DMS153 (cell line): Measurements from ENCODE around the gene SMIM23.

Experiments used
- DNase-seq: peaks from one replicate; lab custom pipeline; 2025; lab: John Stamatoyannopoulos, UW

SMIM23 gene

DNA sequence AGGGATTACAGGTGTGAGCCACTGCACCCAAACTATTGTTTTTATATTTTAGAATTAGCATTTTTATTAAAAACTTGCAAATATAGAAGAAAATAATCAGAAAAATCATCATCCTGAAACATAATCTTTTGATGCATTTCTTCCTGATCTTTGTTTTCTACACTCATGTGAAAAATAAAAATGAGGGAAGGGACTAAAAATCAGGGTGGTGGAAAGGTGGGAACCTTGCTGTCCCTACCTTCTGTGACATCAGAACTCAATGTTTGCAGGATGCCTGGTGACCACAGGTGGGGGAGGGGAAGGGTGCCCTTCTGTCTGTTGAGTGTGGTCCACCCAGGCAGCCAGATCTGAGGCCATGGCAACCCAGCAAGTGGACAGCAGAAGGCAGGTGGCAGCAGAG, at the start of gene SMIM23:
TSS of gene SMIM23 (plus strand) at position 301 of the 400 bp plus-strand sequence. CDS start at position 356, 55 bp downstream.
- DNase-seq, result no peak

DNA sequence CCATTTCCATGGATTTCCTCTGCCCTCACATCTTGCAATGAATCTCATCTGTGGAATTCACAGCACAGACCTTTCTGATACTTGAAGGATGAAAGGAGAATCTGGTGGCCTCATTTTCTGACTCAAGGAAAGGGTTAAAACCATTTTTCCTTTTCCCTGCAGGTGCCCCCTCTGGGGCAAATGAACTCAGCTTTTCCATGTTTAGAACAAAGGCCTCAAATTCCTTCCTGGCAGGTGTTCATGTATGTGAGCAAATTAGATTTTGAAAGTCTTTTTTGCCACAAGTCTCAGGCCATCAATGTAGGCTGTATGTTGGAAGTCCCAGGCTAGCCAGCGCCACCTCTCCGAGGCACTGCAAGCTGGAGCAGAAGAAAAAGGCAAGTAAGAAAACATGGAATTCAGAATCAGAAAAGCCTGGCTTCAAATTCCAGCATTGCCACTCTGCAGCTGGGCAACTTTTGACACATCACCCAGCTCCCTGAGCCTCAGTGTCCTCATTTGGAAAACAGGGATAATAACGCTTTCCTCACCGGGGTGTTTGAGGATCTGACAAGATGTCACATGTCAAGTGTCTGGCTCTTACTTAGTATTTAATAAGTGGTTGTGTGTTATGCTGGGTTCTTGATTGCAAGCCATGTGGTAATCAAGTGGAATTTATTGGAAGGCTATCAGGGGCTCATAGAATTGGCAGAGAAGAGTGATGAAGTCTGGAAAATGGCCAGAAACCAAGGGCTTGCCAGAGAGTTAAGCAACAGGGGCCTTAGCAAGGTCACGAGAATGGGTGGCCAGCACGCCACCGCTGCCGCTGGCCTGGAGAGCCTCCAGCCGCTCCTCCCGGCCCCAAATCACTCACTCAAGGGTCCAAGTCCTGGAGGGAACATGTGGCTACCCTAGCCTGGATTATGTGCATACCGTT, 48.4 kb upstream of the SMIM23 start:
- DNase-seq, result no peak

DNA sequence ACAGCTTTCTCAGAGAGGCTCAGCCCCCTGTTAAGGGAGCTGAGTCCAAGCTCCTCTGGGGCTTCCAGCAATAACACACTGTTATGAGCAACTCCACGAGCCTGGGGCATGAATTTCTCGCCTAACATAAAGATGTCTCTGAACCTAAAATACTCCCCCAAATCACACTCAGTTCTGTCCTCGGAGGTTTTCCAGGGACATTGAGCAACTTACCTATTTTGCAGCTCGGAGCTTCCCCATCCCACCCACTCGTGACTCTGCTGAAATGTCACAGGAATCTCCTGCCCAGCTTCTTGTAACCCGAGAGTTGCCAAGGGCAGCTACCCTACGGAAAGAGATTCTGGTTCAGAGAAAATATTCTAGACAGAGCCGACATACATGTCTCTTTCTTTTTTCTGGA, 47.1 kb upstream of the SMIM23 start:
- DNase-seq, result no peak

DNA sequence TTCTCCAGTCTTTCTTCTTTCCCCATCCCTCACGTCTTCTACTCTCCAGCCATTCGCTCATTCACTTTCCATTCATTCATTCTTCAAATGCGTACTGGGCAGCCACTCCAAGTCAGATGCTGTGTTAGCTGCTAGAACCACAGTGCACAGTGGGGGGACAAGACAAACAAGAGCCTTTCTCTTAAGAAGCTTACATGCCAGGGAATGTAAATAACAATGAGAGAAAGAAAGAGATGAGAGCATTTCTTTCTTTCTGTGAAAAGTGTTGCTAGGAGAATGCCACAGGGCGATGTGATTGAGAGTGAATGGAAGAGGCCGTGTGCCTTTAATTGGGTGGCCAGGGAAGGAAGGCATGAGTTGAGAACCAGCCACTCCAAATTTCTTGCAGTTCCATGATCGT, 46.3 kb upstream of the SMIM23 start:
- no peak for DNase-seq

DNA sequence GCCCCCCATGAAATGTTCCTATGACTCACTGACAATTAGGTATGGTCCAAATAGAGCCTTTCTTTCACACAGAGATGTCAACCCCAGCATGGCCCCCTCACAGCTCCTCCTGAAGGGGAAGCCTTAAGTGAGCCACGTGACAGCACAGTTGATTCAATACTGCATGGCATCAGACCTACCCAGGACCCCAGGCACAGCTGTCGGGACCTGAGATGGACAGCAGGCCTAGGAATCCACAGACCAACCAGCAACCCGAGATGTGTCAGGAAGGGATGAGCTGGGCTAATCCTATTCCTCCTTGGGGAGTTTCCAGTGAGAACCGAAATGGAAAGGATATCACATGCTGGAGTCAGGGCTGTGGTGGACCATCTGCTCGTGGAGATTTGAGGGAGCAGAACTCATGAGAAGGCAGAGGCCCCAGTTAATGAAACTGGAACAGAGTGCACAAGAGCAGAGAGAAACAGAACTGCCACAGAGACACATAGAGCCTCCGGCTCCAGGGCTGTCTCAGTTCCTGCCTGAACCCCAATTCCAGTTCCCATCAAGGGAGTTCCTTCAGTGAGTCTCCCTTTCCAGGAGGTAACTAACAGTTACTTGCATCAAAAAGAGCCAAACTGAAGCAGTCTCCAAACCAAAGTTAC, 42.1 kb upstream of the SMIM23 start:
- no peak for DNase-seq

DNA sequence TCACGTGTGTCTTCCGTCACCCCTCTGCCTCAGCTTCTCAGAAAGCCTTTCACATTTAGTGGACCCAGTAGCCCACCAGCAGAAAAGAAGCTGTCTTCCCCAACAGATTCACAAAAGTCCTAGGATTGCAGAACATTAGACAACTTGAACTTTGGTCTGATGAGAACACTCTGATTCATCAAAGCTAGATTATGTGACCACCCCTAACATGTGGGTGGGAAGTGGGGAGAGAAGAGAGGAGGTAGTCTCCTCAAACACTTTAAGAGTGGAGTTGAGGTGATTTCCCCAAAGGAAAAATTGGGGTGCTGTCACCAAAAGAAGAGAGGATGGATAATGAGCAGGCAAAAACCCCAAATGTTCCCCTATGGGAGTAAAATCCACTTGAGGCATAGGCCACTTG, 41.4 kb upstream of the SMIM23 start:
- no peak for DNase-seq

DNA sequence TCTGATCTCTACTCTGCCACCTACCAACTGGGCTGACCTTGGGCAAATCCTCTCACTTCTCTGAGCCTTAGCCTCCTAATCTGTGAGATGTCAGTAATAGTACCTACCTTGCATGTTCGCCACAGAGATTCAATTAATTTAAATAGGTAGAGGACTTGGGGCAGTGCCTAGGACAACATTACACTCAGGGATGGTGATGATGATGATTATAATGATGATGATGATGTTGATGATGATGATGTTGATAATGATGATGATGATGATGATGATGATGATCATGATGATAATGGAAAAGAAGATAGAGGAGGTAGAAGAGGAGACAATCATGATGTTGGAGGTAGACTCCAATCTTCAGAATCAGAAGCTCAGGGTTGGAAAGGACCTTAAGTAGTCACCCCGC, 40.7 kb upstream of the SMIM23 start:
- DNase-seq, result no peak

DNA sequence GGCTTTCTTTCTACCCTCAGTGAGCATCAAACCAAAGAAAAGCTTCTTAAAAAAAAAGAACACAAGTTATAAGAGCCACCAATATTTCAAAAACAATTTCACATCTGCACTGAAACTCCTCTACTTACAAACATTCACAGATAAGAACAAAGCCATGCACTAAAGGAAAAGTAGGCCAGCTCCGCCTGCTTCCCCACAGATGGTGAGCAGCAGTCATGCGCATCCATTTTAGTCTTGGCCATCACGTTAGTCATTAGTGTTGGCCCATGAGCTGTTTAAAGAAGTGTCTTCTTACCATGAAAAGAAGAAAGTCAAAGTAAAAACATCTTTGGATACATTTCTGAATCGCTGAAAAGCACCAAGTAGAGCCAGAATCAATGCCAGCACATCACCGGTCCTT, 40.0 kb upstream of the SMIM23 start:
- no peak for DNase-seq

DNA sequence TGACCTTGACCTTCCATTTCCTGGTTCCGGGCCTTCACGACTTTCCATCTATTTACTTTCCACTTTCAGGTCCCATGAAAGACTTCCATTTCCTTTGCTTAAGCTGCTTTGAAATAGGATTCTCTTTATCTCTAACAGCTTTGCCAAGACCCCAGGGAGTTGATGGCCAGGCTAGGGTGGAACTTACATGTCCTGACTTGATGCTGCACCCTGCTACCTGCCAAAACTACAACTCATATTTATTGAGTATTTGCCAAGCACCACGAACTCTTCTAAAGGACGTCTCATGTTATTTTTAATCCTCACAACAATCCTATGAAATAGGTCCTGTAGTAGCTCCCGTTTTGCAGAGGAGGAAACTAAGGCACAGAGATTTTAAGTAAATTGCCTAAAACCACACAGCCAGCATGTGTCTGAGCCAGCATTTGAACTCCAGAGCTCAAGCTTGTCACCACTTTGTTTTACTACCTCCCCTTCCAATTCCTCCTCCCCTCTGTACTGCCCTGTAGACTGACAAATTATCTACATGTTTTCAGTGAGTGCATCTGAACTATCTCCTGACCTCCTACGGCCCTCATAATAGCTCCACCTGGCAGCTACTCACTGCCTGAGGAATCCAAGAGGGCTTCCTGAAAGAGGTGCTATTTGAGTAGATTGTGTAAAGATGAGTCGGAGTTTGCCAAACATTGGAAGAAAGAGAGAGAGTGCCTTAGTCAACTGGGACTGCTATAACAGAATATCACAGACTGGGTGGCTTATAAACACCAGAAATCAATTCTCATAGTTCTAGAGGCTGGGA, 38.4 kb upstream of the SMIM23 start:
- no peak for DNase-seq

DNA sequence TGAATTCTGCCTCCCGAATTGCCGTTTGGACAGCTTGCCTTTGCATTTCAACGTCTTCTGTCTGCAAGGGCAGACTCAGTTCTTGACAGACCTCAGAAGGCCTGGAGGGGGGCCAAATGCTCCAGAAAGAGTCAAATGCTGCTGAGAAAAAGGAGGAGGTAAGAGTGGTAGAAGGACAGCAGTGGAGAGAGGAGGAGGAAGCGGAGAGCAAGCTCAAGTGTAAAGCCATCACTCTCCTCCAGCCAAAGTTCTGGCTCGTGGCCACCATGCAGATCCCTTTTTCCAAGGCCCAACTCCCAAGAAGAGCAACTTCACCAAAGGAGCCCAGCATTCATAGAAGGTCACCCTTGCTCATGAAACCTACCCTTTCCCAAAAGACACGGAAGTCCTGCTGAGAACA, 36.9 kb upstream of the SMIM23 start:
- DNase-seq, result no peak

DNA sequence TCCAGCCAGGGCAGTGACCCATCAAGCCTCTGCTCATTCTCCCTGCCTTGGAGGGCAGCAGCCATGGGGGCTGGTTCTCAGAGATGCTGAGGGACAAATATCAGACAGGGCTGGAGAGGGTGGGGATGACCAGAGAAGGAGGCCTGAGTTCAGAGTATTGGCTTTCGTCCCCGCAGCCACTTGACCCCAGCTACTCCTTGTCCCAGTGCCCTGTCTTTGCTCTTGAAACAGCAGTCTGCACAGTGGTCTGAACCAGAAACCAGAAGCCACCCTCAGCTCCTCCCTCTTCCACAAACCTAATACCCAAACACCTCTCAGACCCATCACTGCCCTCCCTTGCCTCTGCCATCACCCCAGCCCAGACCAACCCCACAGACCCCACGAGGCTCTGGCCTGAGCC, 36.3 kb upstream of the SMIM23 start:
- DNase-seq, result no peak

DNA sequence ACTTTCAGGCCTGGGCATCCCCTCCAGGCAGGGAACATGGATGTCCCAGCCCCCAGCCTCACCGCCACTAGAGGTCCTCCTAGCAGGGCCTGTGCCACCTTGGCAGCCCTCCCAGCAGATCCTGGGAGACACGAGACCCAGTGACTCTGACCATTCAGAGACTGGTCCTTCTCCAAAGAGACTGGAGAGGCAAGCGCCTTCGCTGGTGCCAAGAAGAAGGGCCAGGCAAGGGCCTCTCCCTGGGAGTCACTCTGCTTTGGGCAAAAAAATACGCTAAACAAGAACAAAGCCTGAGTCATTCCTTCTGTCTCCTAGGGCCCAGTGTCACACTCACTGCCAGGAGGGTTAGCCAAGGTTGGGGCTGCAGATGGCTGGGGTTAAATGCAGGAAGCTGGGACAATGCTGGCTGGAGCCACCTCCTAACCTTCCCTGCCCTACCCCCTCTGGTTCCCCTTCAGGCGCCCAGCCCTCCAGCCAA, 35.3 kb upstream of the SMIM23 start:
- DNase-seq, result no peak

DNA sequence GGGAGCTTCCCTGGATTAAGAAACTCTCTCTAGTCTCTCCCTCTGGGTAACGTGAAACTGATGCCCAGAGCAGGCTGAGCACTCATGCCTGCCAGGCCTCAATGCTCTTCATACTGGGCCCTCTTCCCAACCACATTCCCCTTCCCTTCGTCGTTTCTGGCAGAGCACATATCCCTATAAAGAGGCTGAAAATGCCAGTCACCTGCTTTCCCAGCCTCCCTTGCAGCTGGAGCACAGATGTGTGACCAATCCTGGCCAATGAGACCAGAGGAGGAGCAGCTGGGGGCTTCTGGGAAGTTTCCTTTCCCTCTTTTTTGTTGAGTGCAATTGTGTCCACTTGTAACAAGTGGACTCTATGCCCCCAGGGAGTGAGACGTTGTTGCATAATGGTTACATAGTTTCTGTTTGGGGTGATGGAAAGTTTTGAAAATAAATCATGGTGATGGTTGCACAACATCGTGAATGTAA, 30.2 kb upstream of the SMIM23 start:
- DNase-seq, result no peak

DNA sequence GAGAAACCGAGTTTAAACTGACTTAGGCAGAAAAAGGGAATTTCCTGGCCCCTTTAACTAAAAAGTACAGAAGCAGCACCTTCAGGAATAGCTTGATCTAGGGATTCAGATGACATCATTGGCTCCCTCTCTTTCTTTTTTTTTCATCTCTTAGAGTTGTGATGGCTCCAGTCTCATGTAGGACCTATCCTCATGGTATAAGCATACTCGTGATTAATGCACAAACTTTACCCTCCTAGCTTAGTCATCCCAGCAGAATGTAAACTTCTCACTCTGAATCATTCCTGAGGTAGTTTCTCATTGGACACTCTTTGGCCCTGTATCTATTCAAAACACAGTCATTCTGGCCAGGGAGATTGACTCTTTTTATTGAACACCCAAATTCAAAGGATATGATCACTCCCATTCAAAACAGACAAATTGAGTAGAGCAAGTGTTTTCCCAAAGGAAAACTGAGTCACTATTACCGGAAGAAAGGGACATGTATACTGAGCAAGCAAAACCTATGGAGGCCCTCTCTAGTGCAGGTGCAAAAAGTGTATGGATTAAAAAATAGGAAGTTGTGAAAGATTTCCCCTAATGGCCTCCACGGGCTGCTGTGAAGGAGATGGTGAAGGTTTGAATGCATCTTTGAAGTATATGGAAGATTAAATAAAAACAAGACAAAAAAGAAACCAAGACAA, 27.6 kb upstream of the SMIM23 start:
- DNase-seq, result no peak

DNA sequence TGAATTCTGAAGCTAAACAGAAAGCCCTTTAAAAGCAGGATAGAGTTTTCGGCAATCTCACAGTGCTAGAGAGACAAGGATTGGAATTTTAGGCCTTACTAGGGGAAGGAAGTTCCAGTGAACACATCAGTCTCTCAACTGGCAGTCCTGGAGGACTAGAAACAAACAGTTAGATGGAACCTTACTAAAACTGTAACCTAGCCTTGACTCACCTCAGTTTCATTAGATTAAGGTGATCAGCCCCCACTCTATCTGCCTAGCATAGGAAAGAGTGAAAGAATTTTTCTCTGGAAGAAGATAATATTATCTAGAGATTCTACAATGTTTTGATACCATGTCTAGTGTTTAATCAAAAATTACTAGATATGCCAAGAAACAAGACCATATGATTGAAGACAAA, 25.8 kb upstream of the SMIM23 start:
- DNase-seq, result no peak

DNA sequence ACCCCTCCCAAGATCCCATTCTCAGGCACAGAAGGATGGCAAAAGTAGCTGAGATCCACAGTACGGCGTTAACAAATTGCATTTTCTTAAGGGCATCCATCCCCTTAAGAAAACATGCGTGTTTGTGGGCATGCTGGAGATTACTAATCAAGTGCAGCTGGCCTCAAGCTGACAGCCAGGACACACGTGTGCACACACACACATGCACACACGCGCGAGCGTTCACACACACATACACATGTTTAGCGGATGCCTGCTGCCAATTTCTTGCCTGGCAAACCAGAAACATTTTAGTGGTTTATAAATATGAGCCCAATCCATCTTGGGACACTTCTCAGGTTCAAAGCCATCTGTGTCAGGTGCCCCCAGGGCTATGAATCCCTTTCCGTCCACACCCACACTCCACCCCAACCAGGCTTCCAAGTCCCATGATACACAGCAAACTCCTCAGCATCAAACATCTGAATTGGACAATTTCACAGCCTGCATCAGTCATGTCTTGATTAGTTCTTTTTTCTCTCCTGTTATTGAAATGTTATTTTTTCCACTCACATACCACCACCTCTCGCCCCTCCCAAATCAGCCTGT, 23.5 kb upstream of the SMIM23 start:
- DNase-seq, result no peak

DNA sequence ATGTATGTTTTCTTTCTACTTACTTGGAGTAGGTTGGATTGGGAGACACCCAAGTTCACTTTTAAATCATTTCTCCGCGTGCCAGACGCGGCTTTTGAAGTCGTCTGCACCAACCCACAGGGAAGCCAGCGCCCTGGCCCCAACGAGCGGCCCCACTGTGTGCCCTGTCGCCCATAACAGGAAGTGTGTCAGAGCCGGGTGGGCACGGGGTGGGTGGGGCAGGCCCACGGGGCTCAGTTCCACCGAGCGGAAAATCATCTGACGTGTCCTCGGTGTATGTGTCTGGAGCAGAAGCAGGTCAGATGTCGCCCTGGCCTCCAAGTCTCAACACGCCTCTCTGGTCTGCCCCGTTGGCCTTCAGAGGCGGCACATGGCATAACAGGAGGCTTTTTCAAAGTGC, 22.7 kb upstream of the SMIM23 start:
- no peak for DNase-seq

DNA sequence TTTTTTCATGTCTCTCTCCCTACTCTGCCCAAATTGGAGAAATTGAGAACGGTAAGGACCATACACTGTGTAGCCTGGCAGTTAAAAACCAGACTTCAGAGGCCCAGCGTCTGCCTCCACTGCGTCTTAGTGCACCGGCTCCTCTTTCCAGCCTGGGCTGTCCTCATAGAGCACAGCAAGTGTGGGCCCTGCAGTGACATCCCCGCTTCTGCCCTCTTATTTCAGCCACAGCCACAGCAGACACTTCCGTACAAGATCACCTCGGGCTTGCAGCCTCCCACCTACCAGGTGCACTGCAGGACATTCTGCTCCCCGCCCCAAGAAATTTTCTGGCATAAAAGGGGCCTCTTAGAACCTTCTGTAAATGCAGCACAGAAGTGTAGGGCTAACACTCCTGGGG, 21.4 kb upstream of the SMIM23 start:
- no peak for DNase-seq

DNA sequence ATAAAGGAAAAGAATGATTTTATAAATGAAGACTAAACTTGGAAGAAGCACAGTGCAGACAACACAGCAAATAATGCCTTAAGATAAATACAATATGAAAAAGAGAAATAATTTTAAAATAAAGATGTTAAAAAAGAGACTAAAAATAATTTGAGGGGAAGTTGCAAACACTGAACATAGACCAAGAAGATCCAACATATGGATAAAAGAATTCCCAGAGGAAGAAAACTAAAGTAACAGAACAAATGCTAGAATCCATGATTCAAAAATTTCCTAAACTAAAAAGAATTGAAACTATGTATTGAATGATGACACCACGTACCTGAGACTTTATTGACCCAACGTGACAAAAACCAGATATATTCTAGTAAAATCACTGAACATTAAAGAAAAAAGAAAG, 18.7 kb upstream of the SMIM23 start:
- no peak for DNase-seq

DNA sequence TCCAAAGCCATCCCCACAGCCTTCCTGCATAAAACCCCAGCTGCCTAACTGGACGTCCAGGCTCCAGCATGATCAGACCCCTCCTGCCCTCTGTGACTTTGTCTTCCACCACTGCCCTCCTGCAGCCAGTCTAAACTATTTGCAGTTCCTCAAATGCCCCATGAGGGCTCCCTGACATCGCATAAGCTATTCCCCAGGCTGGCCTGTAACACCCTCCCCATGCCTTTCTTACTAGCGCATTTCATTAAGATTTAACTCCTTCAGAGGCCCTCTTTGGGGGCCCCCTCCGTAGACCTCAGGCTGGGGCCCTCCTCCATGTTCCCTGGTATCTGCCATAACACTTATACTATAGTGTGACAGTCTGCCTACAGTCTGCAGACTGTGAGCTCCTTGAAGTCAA, 15.5 kb upstream of the SMIM23 start:
- no peak for DNase-seq

DNA sequence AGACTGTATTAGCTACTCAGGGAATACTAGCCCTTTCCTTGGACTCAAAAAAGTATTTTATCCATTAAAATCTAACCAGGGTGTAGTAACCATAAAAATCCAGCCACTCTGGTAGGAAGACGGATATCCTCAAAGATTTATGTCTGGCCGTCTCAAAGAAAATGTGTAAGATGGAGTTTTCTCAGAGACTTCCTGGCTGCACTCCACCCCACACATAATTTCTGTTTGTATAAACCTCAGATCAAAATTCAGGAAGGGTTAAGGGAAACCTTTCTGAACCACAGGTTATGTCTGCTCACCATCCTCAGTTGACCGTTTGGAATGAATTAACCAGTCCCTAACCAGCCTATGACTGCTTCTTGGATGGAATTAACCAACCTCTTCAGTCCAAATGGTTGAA, 13.8 kb upstream of the SMIM23 start:
- DNase-seq, result no peak

DNA sequence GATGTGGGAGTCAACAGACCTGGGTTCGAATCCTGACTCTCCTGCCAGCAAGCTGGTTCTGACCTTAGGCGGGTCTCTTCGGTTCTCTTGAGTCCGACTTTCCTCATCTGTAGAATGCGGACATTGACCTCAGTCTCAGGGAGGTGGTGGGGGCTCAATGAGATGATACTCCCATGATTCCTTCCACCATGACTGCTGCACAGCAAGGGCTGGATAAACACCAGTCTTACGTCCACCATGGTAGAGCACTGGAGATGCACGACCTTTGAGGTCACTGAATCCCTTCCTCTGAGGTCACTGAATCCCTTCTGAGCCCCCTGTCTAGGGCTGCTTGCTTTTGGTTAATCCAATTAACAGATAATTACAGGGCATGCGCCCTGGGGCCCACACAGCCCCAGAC, 12.5 kb upstream of the SMIM23 start:
- DNase-seq, result no peak
